K562 (cell line): Measurements from ENCODE around the gene ECT2L. TPM values are rescaled to one million over a fixed set of nuclear protein-coding genes. Genes with fewer than 3 reads are reported as not detected.
"Not testable (repeated sequence)": the region's sequence is repeated elsewhere in the genome, so short reads cannot be mapped to it uniquely, and the experiment has no call there.

Source experiments
- ATAC-seq: fragments of 200-7000 bp; cut with Tn5 transposase; 3 replicates; pipeline ENCODE4 v1.9.1; 2020; ENCODE audit warnings: moderate library complexity
- BruUV-seq: library from RNA; stranded (reverse); fragments of 400-500 nt; replicated peaks from 2 replicates; lab custom pipeline; 2021; lab: Mats Ljungman, UMichigan
- CTCF ChIA-PET: fragments of 300-600 bp; formaldehyde crosslinking; extraction: SDS; loops from one replicate; lab custom pipeline; 2021; ENCODE audit warnings: low intra/inter-chr PET ratio; lab: Yijun Ruan, JAX
- POLR2A ChIA-PET: fragments of 300-600, 350-650 bp; sonication (Branson Sonifier 250); formaldehyde crosslinking; extraction: SDS; loops from one replicate; lab custom pipeline; 2021; ENCODE audit warnings: antibody characterized with exemption, inconsistent platforms; lab: Yijun Ruan, JAX
- DNase-seq, 4 experiments: peaks; one replicate each; pipeline versions ENCODE4 v3.0.0 to v3.0.0-alpha.2; 2011 to 2018; ENCODE audit warnings: low spot score in 3 of 4, mixed read lengths in 3 of 4; ENCODE audit errors: extremely low read depth in 1 of 4
- FAIRE-seq: peaks from 2 replicates; lab custom pipeline; 2011; peaks lifted over from hg19 to GRCh38; lab: Jason Lieb, UNC
- H2AFZ ChIP-seq: 2 replicates; pipeline ENCODE4 v1.6.0; 2011; ENCODE audit warnings: low read depth, low read length, control low read depth, inconsistent platforms
- H3K27ac ChIP-seq: fragments of 200-600 bp; 3 replicates; pipeline ENCODE4 v1.8.0; 2011; ENCODE audit warnings: low read depth, mild to moderate bottlenecking, control low read depth, inconsistent platforms, low read length, moderate library complexity, mixed read lengths; ENCODE audit errors: extremely low read depth
- H3K27me3 ChIP-seq, 2 experiments: fragments of 300-600 bp in 1 of 2; 2 replicates in 1 of 2; 3 replicates in 1 of 2; pipeline versions ENCODE4 v1.6.0 to v1.8.0; 2011; ENCODE audit warnings: inconsistent platforms in 2 of 2, low read length in 2 of 2, mild to moderate bottlenecking in 1 of 2, mixed read lengths in 1 of 2, moderate library complexity in 1 of 2; ENCODE audit not compliant: control insufficient read depth in 2 of 2, insufficient read depth in 2 of 2
- H3K36me3 ChIP-seq: fragments of 300-600 bp; 3 replicates; pipeline ENCODE4 v1.8.0; 2011; ENCODE audit warnings: mild to moderate bottlenecking, low read length, inconsistent platforms; ENCODE audit not compliant: control insufficient read depth, insufficient read depth
- H3K4me1 ChIP-seq, 2 experiments: fragments of 200-600 bp in 1 of 2; replicated peaks in 1 of 2; 2 replicates in 1 of 2; 3 replicates in 1 of 2; pipeline versions ENCODE4 v1.5.1 to v1.8.0; 2011; ENCODE audit warnings: inconsistent platforms in 2 of 2, low read length in 2 of 2, mild to moderate bottlenecking in 1 of 2, mixed read lengths in 1 of 2, moderate library complexity in 1 of 2; ENCODE audit not compliant: control insufficient read depth in 2 of 2, insufficient read depth in 2 of 2
- H3K4me2 ChIP-seq: 2 replicates; pipeline ENCODE4 v1.6.1; 2011; ENCODE audit warnings: low read length, control low read depth, inconsistent platforms, mixed read lengths; ENCODE audit not compliant: insufficient read depth
- H3K4me3 ChIP-seq: fragments of 200-600 bp; sonication (generic), shearing (Covaris generic); 2 replicates; pipeline ENCODE4 v1.5.1; 2016; ENCODE audit warnings: control low read depth, inconsistent platforms
- H3K79me2 ChIP-seq: fragments of 200-600 bp; 3 replicates; pipeline ENCODE4 v1.8.0; 2011; ENCODE audit warnings: low read length, inconsistent platforms; ENCODE audit not compliant: control insufficient read depth, insufficient read depth
- H3K9ac ChIP-seq, 2 experiments: 2 replicates each; pipeline versions ENCODE4 v1.6.0 to v1.6.1; 2011; ENCODE audit warnings: low read depth in 2 of 2, low read length in 2 of 2, control low read depth in 1 of 2, inconsistent platforms in 1 of 2, mild to moderate bottlenecking in 1 of 2, mixed read lengths in 1 of 2; ENCODE audit not compliant: insufficient read depth in 1 of 2
- H3K9me1 ChIP-seq: one replicate; pipeline ENCODE4 v1.6.0; 2011; ENCODE audit warnings: inconsistent platforms, mild to moderate bottlenecking, low read length, moderate library complexity; ENCODE audit not compliant: control insufficient read depth, insufficient read depth
- H3K9me3 ChIP-seq: replicated peaks from 2 replicates; pipeline ENCODE4 v1.5.1; 2011; ENCODE audit warnings: low read depth, low read length, inconsistent platforms; ENCODE audit not compliant: control insufficient read depth, insufficient read depth
- H4K20me1 ChIP-seq: replicated peaks from 2 replicates; pipeline ENCODE4 v1.6.1; 2011; ENCODE audit warnings: low read length, inconsistent platforms, mixed read lengths; ENCODE audit not compliant: control insufficient read depth, insufficient read depth
- BRD9 ChIP-seq: fragments of 450-650 bp; IDR thresholded peaks from 2 replicates; pipeline ENCODE4 v1.6.1; 2018; ENCODE audit warnings: low read depth; ENCODE audit not compliant: partially characterized antibody
- C11orf30 ChIP-seq: fragments of 450-650 bp; IDR thresholded peaks from 2 replicates; pipeline ENCODE4 v1.6.1; 2016; ENCODE audit warnings: low read depth, mild to moderate bottlenecking
- SAP30 ChIP-seq: fragments of 200-600 bp; sonication (generic); IDR thresholded peaks from 2 replicates; pipeline ENCODE4 v1.6.1; 2012; ENCODE audit warnings: borderline replicate concordance, low read depth, mild to moderate bottlenecking, moderate library complexity, low read length, control low read depth, inconsistent platforms; ENCODE audit not compliant: insufficient read depth, poor library complexity, severe bottlenecking
- ZNF316 ChIP-seq: fragments of 450-650 bp; IDR thresholded peaks from 2 replicates; pipeline ENCODE4 v1.6.1; 2016
- ZNF431 ChIP-seq: sonication (generic); formaldehyde crosslinking; IDR thresholded peaks from 2 replicates; pipeline ENCODE4 v1.8.0; 2022; ENCODE audit warnings: mild to moderate bottlenecking, missing genetic modification reagents
- WGBS: fragments of 100-300 bp; shearing (Covaris generic); methylation state at CpG from one replicate; pipeline ENCODE4 v1.1.6; 2016; ENCODE audit warnings: low coverage, mixed read lengths; ENCODE audit not compliant: insufficient coverage; ENCODE audit errors: missing lambda C conversion rate; 5-methylcytosine and 5-hydroxymethylcytosine counted together
- in situ Hi-C: fragments of 300-500 bp; cut with MboI; formaldehyde crosslinking; loops from 4 replicates; pipeline ENCODE4 v1.15.0; 2018; ENCODE audit warnings: inconsistent platforms, mixed read lengths
- intact Hi-C: fragments of 100-400 bp; cut with micrococcal nuclease; formaldehyde crosslinking; loops from 2 replicates; pipeline ENCODE4 v1.14.2; 2022
- polyA plus RNA-seq, 8 experiments: library from polyadenylated mRNA; depleted of rRNA in 4 of 8; stranded (reverse) in 5 of 8; unstranded in 3 of 8; fragments of >200 nt; fragmentation: Nextera tagmentation in 2 of 8; fragmentation: Illumina TruSeq in 1 of 8; extraction: Ambion mirVana in 2 of 8; extraction: Trizol in 1 of 8; gene quantifications; 2 replicates each; pipeline versions ENCODE4 v1.2.1 to v1.2.3, GENCODE V29; 2011 to 2014; ENCODE audit warnings: inconsistent platforms in 1 of 8, missing spikeins in 1 of 8
- total RNA-seq, 7 experiments: library from RNA; depleted of rRNA in 6 of 7; stranded (reverse); fragments of >200 nt in 6 of 7; fragmentation: Illumina TruSeq in 2 of 7; extraction: Trizol in 2 of 7; gene quantifications; 2 replicates each; pipeline versions ENCODE4 v1.2.1 to v1.2.3, GENCODE V29; 2011 to 2021; ENCODE audit warnings: low replicate concordance in 1 of 7
- TF ChIP-seq, protein P1 (sequence below): IDR thresholded peaks from 2 replicates; pipeline ENCODE4 v1.6.1; 2011; ENCODE audit warnings: borderline replicate concordance, low read depth, mild to moderate bottlenecking, moderate library complexity, low read length; ENCODE audit not compliant: insufficient read depth, poor library complexity, severe bottlenecking
- TF ChIP-seq, protein P2 (sequence below): fragments of 250-450 bp; sonication (Bioruptor Pico); IDR thresholded peaks from 2 replicates; pipeline ENCODE4 v1.5.0; 2022; ENCODE audit warnings: mild to moderate bottlenecking
- TF ChIP-seq, protein P3 (sequence below): fragments of 450-650 bp; formaldehyde crosslinking; IDR thresholded peaks from 2 replicates; pipeline ENCODE4 v1.4.0; 2020; ENCODE audit warnings: mild to moderate bottlenecking, moderate library complexity

Gene ECT2L
- total and polyA plus RNA-seq, 9 of the 15 experiments (the other 6 are each of a cell fraction or from before 2014, with no cell fraction given) = 0.03 to 0.04 TPM; not detected in 7

DNA sequence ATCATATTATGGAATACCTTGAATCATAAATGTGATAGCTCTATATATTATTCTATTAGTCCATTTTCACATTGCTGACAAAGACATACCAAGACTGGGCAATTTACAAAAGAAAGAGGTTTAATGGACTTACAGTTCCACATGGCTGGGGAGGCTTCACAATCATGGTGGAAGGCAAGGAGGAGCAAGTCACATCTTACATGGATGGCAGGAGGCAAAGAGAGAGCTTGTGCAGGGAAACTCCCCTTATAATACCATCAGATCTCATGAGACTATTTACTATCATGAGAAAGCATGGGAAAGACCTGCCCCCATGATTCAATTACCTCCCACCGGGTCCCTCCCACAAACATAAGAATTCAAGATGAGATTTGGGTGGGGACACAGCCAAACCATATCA, 141.0 kb downstream of the ECT2L start:
- H3K9ac ChIP-seq, BruUV-seq: not testable (repeated sequence)

DNA sequence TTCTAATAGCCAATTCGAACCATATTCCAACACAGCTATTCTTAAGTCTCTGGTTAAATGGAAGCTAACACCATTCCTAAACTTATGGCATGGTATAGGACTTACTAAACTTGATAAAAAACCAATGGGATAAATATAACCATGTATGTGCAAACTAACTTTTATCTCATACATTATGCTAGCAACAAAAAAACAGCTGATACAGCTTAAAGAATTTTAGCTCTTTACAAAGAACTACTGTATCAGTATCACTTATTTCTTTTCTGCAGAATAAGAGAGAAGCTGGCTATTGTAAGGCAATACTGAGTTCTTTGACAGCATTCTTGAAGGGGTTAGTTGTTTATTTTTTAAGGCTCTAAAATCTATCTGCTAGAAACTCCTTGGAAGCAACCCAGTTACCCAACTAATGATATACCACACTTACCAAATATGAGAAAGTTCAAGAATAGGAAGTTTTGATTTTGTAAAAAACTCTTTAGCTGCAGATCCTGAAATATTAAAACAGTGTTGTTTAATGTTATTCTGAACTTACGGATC, 147.3 kb downstream of the ECT2L start:
- no peaks in the 10 kb centered on the region; a peak in 2 of 5 replicates for H3K4me1 ChIP-seq
- in situ Hi-C loops = no loop called here
- no peak overlapping the region for H3K27ac ChIP-seq
- TF ChIP-seq, protein P1, sequence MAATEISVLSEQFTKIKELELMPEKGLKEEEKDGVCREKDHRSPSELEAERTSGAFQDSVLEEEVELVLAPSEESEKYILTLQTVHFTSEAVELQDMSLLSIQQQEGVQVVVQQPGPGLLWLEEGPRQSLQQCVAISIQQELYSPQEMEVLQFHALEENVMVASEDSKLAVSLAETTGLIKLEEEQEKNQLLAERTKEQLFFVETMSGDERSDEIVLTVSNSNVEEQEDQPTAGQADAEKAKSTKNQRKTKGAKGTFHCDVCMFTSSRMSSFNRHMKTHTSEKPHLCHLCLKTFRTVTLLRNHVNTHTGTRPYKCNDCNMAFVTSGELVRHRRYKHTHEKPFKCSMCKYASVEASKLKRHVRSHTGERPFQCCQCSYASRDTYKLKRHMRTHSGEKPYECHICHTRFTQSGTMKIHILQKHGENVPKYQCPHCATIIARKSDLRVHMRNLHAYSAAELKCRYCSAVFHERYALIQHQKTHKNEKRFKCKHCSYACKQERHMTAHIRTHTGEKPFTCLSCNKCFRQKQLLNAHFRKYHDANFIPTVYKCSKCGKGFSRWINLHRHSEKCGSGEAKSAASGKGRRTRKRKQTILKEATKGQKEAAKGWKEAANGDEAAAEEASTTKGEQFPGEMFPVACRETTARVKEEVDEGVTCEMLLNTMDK = no peak
- TF ChIP-seq BRD9 (no peak), SAP30 (no peak), ZNF316 (peak; percentile 79), C11orf30 (peak; percentile 54)
- TF ChIP-seq, protein P2, sequence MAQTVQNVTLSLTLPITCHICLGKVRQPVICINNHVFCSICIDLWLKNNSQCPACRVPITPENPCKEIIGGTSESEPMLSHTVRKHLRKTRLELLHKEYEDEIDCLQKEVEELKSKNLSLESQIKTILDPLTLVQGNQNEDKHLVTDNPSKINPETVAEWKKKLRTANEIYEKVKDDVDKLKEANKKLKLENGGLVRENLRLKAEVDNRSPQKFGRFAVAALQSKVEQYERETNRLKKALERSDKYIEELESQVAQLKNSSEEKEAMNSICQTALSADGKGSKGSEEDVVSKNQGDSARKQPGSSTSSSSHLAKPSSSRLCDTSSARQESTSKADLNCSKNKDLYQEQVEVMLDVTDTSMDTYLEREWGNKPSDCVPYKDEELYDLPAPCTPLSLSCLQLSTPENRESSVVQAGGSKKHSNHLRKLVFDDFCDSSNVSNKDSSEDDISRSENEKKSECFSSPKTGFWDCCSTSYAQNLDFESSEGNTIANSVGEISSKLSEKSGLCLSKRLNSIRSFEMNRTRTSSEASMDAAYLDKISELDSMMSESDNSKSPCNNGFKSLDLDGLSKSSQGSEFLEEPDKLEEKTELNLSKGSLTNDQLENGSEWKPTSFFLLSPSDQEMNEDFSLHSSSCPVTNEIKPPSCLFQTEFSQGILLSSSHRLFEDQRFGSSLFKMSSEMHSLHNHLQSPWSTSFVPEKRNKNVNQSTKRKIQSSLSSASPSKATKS (CRISPR knock-in tag) = no peak
- TF ChIP-seq, protein P3, sequence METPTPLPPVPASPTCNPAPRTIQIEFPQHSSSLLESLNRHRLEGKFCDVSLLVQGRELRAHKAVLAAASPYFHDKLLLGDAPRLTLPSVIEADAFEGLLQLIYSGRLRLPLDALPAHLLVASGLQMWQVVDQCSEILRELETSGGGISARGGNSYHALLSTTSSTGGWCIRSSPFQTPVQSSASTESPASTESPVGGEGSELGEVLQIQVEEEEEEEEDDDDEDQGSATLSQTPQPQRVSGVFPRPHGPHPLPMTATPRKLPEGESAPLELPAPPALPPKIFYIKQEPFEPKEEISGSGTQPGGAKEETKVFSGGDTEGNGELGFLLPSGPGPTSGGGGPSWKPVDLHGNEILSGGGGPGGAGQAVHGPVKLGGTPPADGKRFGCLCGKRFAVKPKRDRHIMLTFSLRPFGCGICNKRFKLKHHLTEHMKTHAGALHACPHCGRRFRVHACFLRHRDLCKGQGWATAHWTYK (CRISPR knock-in tag) = no peak

More for the DNA sequence above, 141.0 kb downstream of the ECT2L start:
- WGBS = 71% methylated on average over 1 of the region's 1 CpG
- H3K9me1 ChIP-seq, ATAC-seq, intact Hi-C loops, H3K4me3 ChIP-seq, FAIRE-seq, H3K27me3 ChIP-seq, CTCF ChIA-PET, H3K4me1 ChIP-seq, H4K20me1 ChIP-seq, H3K27ac ChIP-seq, H3K79me2 ChIP-seq, H3K9me3 ChIP-seq, in situ Hi-C loops, DNase-seq: not testable (repeated sequence)
- POLR2A ChIA-PET = interaction anchor here (0.6 kb wide), 1 partner anchor 1306 kb away, joined by 3 read pairs; no protein-coding TSS in a partner anchor
- H3K36me3 ChIP-seq = peaks cover 19% of the 10 kb centered on the region
- TF ChIP-seq ZNF431 (CRISPR knock-in tag) = peak; percentile 98
- TF ChIP-seq, all 486 proteins: peak for 1; not testable (repeated sequence) for 485
- not testable (repeated sequence) for H2AFZ ChIP-seq, H3K4me2 ChIP-seq

More for the DNA sequence above, 147.3 kb downstream of the ECT2L start:
- H3K4me2 ChIP-seq = no peak overlapping the region
- H3K79me2 ChIP-seq = peaks cover 3% of the 10 kb centered on the region; the same call in 2 of the 3 replicates
- no peaks in the 10 kb centered on the region for H3K9me1 ChIP-seq
- CTCF ChIA-PET = no interaction called here
- H3K9ac ChIP-seq = no peak overlapping the region
- peaks cover 29% of the 10 kb centered on the region for H3K36me3 ChIP-seq
- WGBS = 75% methylated on average over 2 of the region's 2 CpGs
- intact Hi-C loops = no loop called here
- ATAC-seq = no peak
- no TSS peak for BruUV-seq
- POLR2A ChIA-PET = no interaction called here
- H3K9me3 ChIP-seq = no peaks in the 10 kb centered on the region
- H3K27me3 ChIP-seq = no peaks in the 10 kb centered on the region
- no peak overlapping the region for H3K4me3 ChIP-seq
- FAIRE-seq = no peak
- no peak for DNase-seq
- no peaks in the 10 kb centered on the region for H4K20me1 ChIP-seq
- no peak overlapping the region for H2AFZ ChIP-seq
